Measurements from ENCODE around the gene PLBD1. TPM values are rescaled to one million over a fixed set of nuclear protein-coding genes. Genes with fewer than 3 reads are reported as not detected.

PLBD1 gene
- polyA plus RNA-seq, 2 donors, result 38.7 to 43.5 TPM

- Histone ChIP-seq H3K4me3 (ENCODE audit: low read depth in 1 of 2, low read length in 2 of 2) (no peak overlapping the region), H3K4me1 (ENCODE audit: control insufficient read depth in 2 of 2, insufficient read depth in 2 of 2, low read length in 1 of 2) (no peaks in the 10 kb centered on the region), H3K27me3 (ENCODE audit: control insufficient read depth in 1 of 2, insufficient read depth in 2 of 2, low read length in 2 of 2) (no peaks in the 10 kb centered on the region), H3K36me3 (ENCODE audit: control insufficient read depth in 2 of 2, insufficient read depth in 2 of 2, low read length in 1 of 2) (peaks cover 3 to 7% of the 10 kb centered on the region in 2 donors), H3K27ac (ENCODE audit: low read depth in 2 of 2, low read length in 1 of 2) (no peak overlapping the region), H3K9me3 (ENCODE audit: control insufficient read depth in 2 of 2, insufficient read depth in 1 of 2, low read depth in 1 of 2, low read length in 1 of 2) (peaks cover 0 to 9% of the 10 kb centered on the region in 2 donors)
- 89 to 90% methylated on average over 4 of the region's 4 CpGs for WGBS, 2 donors
Measured at GRCh38 chr12:14473707-14474287, 93.9 kb downstream of the PLBD1 start.

- Histone ChIP-seq H3K27me3 (ENCODE audit: control insufficient read depth in 1 of 2, insufficient read depth in 2 of 2, low read length in 2 of 2) (no peaks in the 10 kb centered on the region), H3K36me3 (ENCODE audit: control insufficient read depth in 2 of 2, insufficient read depth in 2 of 2, low read length in 1 of 2) (peaks cover 3 to 7% of the 10 kb centered on the region in 2 donors), H3K9me3 (ENCODE audit: control insufficient read depth in 2 of 2, insufficient read depth in 1 of 2, low read depth in 1 of 2, low read length in 1 of 2) (peaks cover 0 to 9% of the 10 kb centered on the region in 2 donors), H3K4me1 (ENCODE audit: control insufficient read depth in 2 of 2, insufficient read depth in 2 of 2, low read length in 1 of 2) (no peaks in the 10 kb centered on the region), H3K27ac (ENCODE audit: low read depth in 2 of 2, low read length in 1 of 2) (no peak overlapping the region), H3K4me3 (ENCODE audit: low read depth in 1 of 2, low read length in 2 of 2) (no peak overlapping the region)
- WGBS, 2 donors, result 100% methylated on average over 1 of the region's 1 CpG
Measured at GRCh38 chr12:14471497-14471896, 96.2 kb downstream of the PLBD1 start.

- no peaks in the 10 kb centered on the region for H3K9me3 ChIP-seq (ENCODE audit: control insufficient read depth in 2 of 2, insufficient read depth in 1 of 2, low read depth in 1 of 2, low read length in 1 of 2)
- H3K27me3 ChIP-seq (ENCODE audit: control insufficient read depth in 1 of 2, insufficient read depth in 2 of 2, low read length in 2 of 2), result no peaks in the 10 kb centered on the region
- H3K36me3 ChIP-seq (ENCODE audit: control insufficient read depth in 2 of 2, insufficient read depth in 2 of 2, low read length in 1 of 2), result peaks cover 9% of the 10 kb centered on the region in 2 donors
- no peak overlapping the region for H3K4me3 ChIP-seq (ENCODE audit: low read depth in 1 of 2, low read length in 2 of 2)
- no peak overlapping the region for H3K27ac ChIP-seq (ENCODE audit: low read depth in 2 of 2, low read length in 1 of 2)
- 93 to 95% methylated on average over 5 of the region's 5 CpGs for WGBS, 2 donors
- no peaks in the 10 kb centered on the region for H3K4me1 ChIP-seq (ENCODE audit: control insufficient read depth in 2 of 2, insufficient read depth in 2 of 2, low read length in 1 of 2)
Measured at GRCh38 chr12:14460212-14460841, 107.4 kb downstream of the PLBD1 start.

- H3K4me3 ChIP-seq (ENCODE audit: low read depth in 1 of 2, low read length in 2 of 2), result no peak overlapping the region
- H3K9me3 ChIP-seq (ENCODE audit: control insufficient read depth in 2 of 2, insufficient read depth in 1 of 2, low read depth in 1 of 2, low read length in 1 of 2), result no peaks in the 10 kb centered on the region
- H3K4me1 ChIP-seq (ENCODE audit: control insufficient read depth in 2 of 2, insufficient read depth in 2 of 2, low read length in 1 of 2), result no peaks in the 10 kb centered on the region
- no peaks in the 10 kb centered on the region for H3K27me3 ChIP-seq (ENCODE audit: control insufficient read depth in 1 of 2, insufficient read depth in 2 of 2, low read length in 2 of 2)
- no peak overlapping the region for H3K27ac ChIP-seq (ENCODE audit: low read depth in 2 of 2, low read length in 1 of 2)
- 79 to 83% methylated on average over 2 of the region's 2 CpGs for WGBS, 2 donors
- peaks cover 4 to 6% of the 10 kb centered on the region in 2 donors for H3K36me3 ChIP-seq (ENCODE audit: control insufficient read depth in 2 of 2, insufficient read depth in 2 of 2, low read length in 1 of 2)
Measured at GRCh38 chr12:14454098-14454907, 113.4 kb downstream of the PLBD1 start.

Other genes starting within 250 kb of the PLBD1 start
- 10 to 100 TPM in 1 of 2 donors, 1 to 10 TPM in 1; 8.0 to 10.1 TPM for gene ATF7IP, start 202.2 kb downstream of the PLBD1 start, polyA plus RNA-seq
- gene GUCY2C, start 128.7 kb upstream of the PLBD1 start, polyA plus RNA-seq, result under 1 TPM; 0.05 to 0.39 TPM
- 10 to 100 TPM; 10.7 to 15.2 TPM for gene WBP11, start 235.6 kb upstream of the PLBD1 start, polyA plus RNA-seq
- gene C12orf60, start 235.8 kb upstream of the PLBD1 start, polyA plus RNA-seq, result under 1 TPM; 0.33 to 0.65 TPM
- under 1 TPM; 0.01 to 0.04 TPM for gene SMCO3, start 246.3 kb upstream of the PLBD1 start, polyA plus RNA-seq

Measured in esophagus (tissue), 2 donors.